GM23338 (cell line): ENCODE measurements around the gene GNAO1. TPM values are rescaled to one million over a fixed set of nuclear protein-coding genes. Genes with fewer than 3 reads are reported as not detected.

Experiments
- ATAC-seq: fragments of 200-7000 bp; cut with Tn5 transposase; 3 replicates; pipeline ENCODE4 v1.9.1; 2020
- DNase-seq: peaks from one replicate; pipeline ENCODE4 v3.0.0-alpha.2; 2015; ENCODE audit warnings: low spot score
- H2AFZ ChIP-seq: fragments of 200-600 bp; sonication (generic); 2 replicates; pipeline ENCODE4 v1.8.0; 2016; ENCODE audit warnings: antibody characterized with exemption, mild to moderate bottlenecking, moderate library complexity
- H3F3A ChIP-seq: fragments of 200-600 bp; sonication (generic); replicated peaks from 2 replicates; pipeline ENCODE4 v1.8.0; 2017; ENCODE audit warnings: antibody characterized with exemption, mixed run types, low read depth
- H3K27ac ChIP-seq: fragments of 200-600 bp; sonication (generic); 2 replicates; pipeline ENCODE4 v1.6.1; 2016; ENCODE audit warnings: low read depth
- H3K27me3 ChIP-seq: fragments of 200-600 bp; sonication (generic); 2 replicates; pipeline ENCODE4 v1.8.0; 2016; ENCODE audit warnings: mild to moderate bottlenecking, mixed run types, moderate library complexity; ENCODE audit not compliant: insufficient read depth
- H3K36me3 ChIP-seq: fragments of 200-600 bp; sonication (generic); 2 replicates; pipeline ENCODE4 v1.8.0; 2016; ENCODE audit warnings: mild to moderate bottlenecking; ENCODE audit not compliant: insufficient read depth
- H3K4me1 ChIP-seq: fragments of 200-600 bp; sonication (generic); 2 replicates; pipeline ENCODE4 v1.8.0; 2016; ENCODE audit warnings: mild to moderate bottlenecking, moderate library complexity; ENCODE audit not compliant: insufficient read depth
- H3K4me2 ChIP-seq: fragments of 200-600 bp; sonication (generic); 2 replicates; pipeline ENCODE4 v1.7.1; 2017; ENCODE audit warnings: mixed run types
- H3K4me3 ChIP-seq: fragments of 200-600 bp; sonication (generic); 2 replicates; pipeline ENCODE4 v1.6.1; 2016; ENCODE audit warnings: mixed run types
- H3K79me2 ChIP-seq: fragments of 200-600 bp; sonication (generic); replicated peaks from 2 replicates; pipeline ENCODE4 v1.8.0; 2017; ENCODE audit warnings: mild to moderate bottlenecking; ENCODE audit not compliant: insufficient read depth
- H3K9me2 ChIP-seq: fragments of 200-600 bp; sonication (generic); 2 replicates; pipeline ENCODE4 v1.8.0; 2017; ENCODE audit not compliant: insufficient read depth
- H4K20me1 ChIP-seq: fragments of 200-600 bp; sonication (generic); replicated peaks from 2 replicates; pipeline ENCODE4 v1.8.0; 2017; ENCODE audit warnings: mild to moderate bottlenecking; ENCODE audit not compliant: insufficient read depth
- H3K27ac Mint-ChIP-seq: 2 replicates; pipeline ENCODE4 v1.8.0; 2020; ENCODE audit warnings: inconsistent platforms, mild to moderate bottlenecking, moderate library complexity, mixed read lengths
- H3K27me3 Mint-ChIP-seq: 3 replicates; pipeline ENCODE4 v1.8.0; 2022; ENCODE audit warnings: low read depth, mild to moderate bottlenecking, moderate library complexity, mixed read lengths, inconsistent platforms; ENCODE audit not compliant: insufficient read depth, poor library complexity
- H3K36me3 Mint-ChIP-seq: 3 replicates; pipeline ENCODE4 v1.8.0; 2021; ENCODE audit warnings: low read depth, mild to moderate bottlenecking, inconsistent platforms, moderate library complexity, mixed read lengths
- H3K4me1 Mint-ChIP-seq: 3 replicates; pipeline ENCODE4 v1.8.0; 2020; ENCODE audit warnings: mild to moderate bottlenecking, inconsistent platforms, mixed read lengths
- H3K4me3 Mint-ChIP-seq: 3 replicates; pipeline ENCODE4 v1.8.0; 2021; ENCODE audit warnings: moderate library complexity, mild to moderate bottlenecking, inconsistent platforms, mixed read lengths
- H3K9me3 Mint-ChIP-seq: 3 replicates; pipeline ENCODE4 v1.8.0; 2020; ENCODE audit warnings: moderate library complexity, mild to moderate bottlenecking, inconsistent platforms, mixed read lengths
- NANOG ChIP-seq: IDR thresholded peaks from 2 replicates; pipeline ENCODE4 v1.6.1; 2016; ENCODE audit warnings: antibody characterized with exemption, borderline replicate concordance
- ZNF114 ChIP-seq: fragments of 250-450 bp; sonication (Bioruptor Pico); IDR thresholded peaks from 2 replicates; pipeline ENCODE4 v1.5.0; 2020; ENCODE audit warnings: mild to moderate bottlenecking, moderate library complexity
- polyA plus RNA-seq: library from polyadenylated mRNA; unstranded; fragments of >200 nt; fragmentation: Nextera tagmentation; extraction: Ambion mirVana; gene quantifications from 2 replicates; pipeline ENCODE4 v1.2.1, GENCODE V29; 2016
- total RNA-seq: library from RNA; depleted of rRNA; stranded (reverse); fragments of >200 nt; shearing (Covaris generic); gene quantifications from 2 replicates; pipeline ENCODE4 v1.2.3, GENCODE V29; 2014
- TF ChIP-seq, protein P1 (sequence below), 2 experiments: fragments of 200-600 bp in 1 of 2; sonication (generic) in 1 of 2; conservative IDR thresholded peaks; 2 replicates each; pipeline versions ENCODE4 v1.5.1 to v1.6.1; 2016 to 2017; ENCODE audit warnings: antibody characterized with exemption in 2 of 2, low read depth in 2 of 2, mild to moderate bottlenecking in 2 of 2, moderate library complexity in 1 of 2
- TF ChIP-seq, protein P2 (sequence below): IDR thresholded peaks from one replicate; pipeline ENCODE4 v1.6.1; 2018; ENCODE audit warnings: antibody characterized with exemption; ENCODE audit not compliant: unreplicated experiment
- TF ChIP-seq, protein P3 (sequence below): fragments of 250-450 bp; sonication (Bioruptor Pico); IDR thresholded peaks from 2 replicates; pipeline ENCODE4 v1.5.0; 2020; ENCODE audit warnings: mild to moderate bottlenecking, moderate library complexity

Gene GNAO1
- total and polyA plus RNA-seq, 2 experiments from 2014 or later: 6.5 to 24.8 TPM

DNA sequence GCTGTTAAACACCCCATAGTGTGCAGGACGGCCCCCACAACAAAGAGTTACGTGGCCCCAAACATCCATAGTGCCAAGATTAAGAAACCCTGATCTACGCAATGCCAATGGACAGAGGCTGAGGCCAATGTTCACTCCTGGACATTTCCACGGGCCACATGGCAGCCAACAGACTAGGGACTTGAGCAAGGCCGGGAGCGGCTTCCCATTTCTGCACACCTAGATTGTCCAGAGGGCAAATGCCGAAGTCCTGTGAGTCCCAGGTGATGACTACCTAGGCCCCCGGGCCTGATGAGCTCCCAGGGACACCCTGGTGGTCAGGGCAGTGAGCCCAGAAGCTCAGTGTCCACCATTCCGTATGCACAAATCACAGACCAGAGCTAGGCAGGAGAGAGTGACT, 138.6 kb downstream of the GNAO1 start:
- Histone ChIP-seq H3F3A (no peaks in the 10 kb centered on the region), H3K79me2 (no peaks in the 10 kb centered on the region), H3K27me3 (no peaks in the 10 kb centered on the region), H3K4me1 (no peaks in the 10 kb centered on the region), H3K27ac (no peak overlapping the region), H3K9me2 (no peaks in the 10 kb centered on the region), H4K20me1 (no peaks in the 10 kb centered on the region), H3K4me3 (no peak overlapping the region), H3K36me3 (no peaks in the 10 kb centered on the region), H2AFZ (no peak overlapping the region), H3K4me2 (no peak overlapping the region)
- ATAC-seq (no peak), DNase-seq (no peak)
- Mint-ChIP-seq H3K36me3 (peaks cover 3% of the 10 kb centered on the region; the same call in 1 of the 3 replicates), H3K4me1 (no peaks in the 10 kb centered on the region), H3K27me3 (peaks cover 8% of the 10 kb centered on the region), H3K9me3 (no peaks in the 10 kb centered on the region), H3K4me3 (no peak overlapping the region), H3K27ac (no peak overlapping the region)
- TF ChIP-seq, protein P1, sequence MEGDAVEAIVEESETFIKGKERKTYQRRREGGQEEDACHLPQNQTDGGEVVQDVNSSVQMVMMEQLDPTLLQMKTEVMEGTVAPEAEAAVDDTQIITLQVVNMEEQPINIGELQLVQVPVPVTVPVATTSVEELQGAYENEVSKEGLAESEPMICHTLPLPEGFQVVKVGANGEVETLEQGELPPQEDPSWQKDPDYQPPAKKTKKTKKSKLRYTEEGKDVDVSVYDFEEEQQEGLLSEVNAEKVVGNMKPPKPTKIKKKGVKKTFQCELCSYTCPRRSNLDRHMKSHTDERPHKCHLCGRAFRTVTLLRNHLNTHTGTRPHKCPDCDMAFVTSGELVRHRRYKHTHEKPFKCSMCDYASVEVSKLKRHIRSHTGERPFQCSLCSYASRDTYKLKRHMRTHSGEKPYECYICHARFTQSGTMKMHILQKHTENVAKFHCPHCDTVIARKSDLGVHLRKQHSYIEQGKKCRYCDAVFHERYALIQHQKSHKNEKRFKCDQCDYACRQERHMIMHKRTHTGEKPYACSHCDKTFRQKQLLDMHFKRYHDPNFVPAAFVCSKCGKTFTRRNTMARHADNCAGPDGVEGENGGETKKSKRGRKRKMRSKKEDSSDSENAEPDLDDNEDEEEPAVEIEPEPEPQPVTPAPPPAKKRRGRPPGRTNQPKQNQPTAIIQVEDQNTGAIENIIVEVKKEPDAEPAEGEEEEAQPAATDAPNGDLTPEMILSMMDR (conservative IDR thresholded peaks at IDR 0.05; ENCODE audit: low read depth in 2 of 2): no peak
- TF ChIP-seq ZNF114 (CRISPR knock-in tag) (no peak), NANOG (no peak)
- TF ChIP-seq, protein P2, sequence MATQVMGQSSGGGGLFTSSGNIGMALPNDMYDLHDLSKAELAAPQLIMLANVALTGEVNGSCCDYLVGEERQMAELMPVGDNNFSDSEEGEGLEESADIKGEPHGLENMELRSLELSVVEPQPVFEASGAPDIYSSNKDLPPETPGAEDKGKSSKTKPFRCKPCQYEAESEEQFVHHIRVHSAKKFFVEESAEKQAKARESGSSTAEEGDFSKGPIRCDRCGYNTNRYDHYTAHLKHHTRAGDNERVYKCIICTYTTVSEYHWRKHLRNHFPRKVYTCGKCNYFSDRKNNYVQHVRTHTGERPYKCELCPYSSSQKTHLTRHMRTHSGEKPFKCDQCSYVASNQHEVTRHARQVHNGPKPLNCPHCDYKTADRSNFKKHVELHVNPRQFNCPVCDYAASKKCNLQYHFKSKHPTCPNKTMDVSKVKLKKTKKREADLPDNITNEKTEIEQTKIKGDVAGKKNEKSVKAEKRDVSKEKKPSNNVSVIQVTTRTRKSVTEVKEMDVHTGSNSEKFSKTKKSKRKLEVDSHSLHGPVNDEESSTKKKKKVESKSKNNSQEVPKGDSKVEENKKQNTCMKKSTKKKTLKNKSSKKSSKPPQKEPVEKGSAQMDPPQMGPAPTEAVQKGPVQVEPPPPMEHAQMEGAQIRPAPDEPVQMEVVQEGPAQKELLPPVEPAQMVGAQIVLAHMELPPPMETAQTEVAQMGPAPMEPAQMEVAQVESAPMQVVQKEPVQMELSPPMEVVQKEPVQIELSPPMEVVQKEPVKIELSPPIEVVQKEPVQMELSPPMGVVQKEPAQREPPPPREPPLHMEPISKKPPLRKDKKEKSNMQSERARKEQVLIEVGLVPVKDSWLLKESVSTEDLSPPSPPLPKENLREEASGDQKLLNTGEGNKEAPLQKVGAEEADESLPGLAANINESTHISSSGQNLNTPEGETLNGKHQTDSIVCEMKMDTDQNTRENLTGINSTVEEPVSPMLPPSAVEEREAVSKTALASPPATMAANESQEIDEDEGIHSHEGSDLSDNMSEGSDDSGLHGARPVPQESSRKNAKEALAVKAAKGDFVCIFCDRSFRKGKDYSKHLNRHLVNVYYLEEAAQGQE: no peak
- TF ChIP-seq, protein P3, sequence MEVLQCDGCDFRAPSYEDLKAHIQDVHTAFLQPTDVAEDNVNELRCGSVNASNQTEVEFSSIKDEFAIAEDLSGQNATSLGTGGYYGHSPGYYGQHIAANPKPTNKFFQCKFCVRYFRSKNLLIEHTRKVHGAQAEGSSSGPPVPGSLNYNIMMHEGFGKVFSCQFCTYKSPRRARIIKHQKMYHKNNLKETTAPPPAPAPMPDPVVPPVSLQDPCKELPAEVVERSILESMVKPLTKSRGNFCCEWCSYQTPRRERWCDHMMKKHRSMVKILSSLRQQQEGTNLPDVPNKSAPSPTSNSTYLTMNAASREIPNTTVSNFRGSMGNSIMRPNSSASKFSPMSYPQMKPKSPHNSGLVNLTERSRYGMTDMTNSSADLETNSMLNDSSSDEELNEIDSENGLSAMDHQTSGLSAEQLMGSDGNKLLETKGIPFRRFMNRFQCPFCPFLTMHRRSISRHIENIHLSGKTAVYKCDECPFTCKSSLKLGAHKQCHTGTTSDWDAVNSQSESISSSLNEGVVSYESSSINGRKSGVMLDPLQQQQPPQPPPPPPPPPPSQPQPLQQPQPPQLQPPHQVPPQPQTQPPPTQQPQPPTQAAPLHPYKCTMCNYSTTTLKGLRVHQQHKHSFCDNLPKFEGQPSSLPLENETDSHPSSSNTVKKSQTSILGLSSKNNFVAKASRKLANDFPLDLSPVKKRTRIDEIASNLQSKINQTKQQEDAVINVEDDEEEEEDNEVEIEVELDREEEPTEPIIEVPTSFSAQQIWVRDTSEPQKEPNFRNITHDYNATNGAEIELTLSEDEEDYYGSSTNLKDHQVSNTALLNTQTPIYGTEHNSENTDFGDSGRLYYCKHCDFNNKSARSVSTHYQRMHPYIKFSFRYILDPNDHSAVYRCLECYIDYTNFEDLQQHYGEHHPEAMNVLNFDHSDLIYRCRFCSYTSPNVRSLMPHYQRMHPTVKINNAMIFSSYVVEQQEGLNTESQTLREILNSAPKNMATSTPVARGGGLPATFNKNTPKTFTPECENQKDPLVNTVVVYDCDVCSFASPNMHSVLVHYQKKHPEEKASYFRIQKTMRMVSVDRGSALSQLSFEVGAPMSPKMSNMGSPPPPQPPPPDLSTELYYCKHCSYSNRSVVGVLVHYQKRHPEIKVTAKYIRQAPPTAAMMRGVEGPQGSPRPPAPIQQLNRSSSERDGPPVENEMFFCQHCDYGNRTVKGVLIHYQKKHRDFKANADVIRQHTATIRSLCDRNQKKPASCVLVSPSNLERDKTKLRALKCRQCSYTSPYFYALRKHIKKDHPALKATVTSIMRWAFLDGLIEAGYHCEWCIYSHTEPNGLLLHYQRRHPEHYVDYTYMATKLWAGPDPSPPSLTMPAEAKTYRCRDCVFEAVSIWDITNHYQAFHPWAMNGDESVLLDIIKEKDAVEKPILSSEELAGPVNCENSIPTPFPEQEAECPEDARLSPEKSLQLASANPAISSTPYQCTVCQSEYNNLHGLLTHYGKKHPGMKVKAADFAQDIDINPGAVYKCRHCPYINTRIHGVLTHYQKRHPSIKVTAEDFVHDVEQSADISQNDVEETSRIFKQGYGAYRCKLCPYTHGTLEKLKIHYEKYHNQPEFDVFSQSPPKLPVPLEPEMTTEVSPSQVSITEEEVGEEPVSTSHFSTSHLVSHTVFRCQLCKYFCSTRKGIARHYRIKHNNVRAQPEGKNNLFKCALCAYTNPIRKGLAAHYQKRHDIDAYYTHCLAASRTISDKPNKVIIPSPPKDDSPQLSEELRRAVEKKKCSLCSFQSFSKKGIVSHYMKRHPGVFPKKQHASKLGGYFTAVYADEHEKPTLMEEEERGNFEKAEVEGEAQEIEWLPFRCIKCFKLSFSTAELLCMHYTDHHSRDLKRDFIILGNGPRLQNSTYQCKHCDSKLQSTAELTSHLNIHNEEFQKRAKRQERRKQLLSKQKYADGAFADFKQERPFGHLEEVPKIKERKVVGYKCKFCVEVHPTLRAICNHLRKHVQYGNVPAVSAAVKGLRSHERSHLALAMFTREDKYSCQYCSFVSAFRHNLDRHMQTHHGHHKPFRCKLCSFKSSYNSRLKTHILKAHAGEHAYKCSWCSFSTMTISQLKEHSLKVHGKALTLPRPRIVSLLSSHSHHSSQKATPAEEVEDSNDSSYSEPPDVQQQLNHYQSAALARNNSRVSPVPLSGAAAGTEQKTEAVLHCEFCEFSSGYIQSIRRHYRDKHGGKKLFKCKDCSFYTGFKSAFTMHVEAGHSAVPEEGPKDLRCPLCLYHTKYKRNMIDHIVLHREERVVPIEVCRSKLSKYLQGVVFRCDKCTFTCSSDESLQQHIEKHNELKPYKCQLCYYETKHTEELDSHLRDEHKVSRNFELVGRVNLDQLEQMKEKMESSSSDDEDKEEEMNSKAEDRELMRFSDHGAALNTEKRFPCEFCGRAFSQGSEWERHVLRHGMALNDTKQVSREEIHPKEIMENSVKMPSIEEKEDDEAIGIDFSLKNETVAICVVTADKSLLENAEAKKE (CRISPR knock-in tag): no peak
